Endothelial cell (in vitro differentiated cells): ENCODE results near the gene ADGRV1. TPM values are rescaled to one million over a fixed set of nuclear protein-coding genes. Genes with fewer than 3 reads are reported as not detected.
A peak's percentile ranks its signal among the peaks of the same experiment; 100 is the strongest.

Experiments
- DNase-seq: peaks from one replicate; pipeline ENCODE4 v3.0.0; 2021; ENCODE audit warnings: low spot score
- H3K27ac Mint-ChIP-seq: one replicate; pipeline ENCODE4 v1.8.0; 2021; ENCODE audit warnings: mixed read lengths, inconsistent platforms; ENCODE audit not compliant: unreplicated experiment
- H3K27me3 Mint-ChIP-seq: one replicate; pipeline ENCODE4 v1.8.0; 2021; ENCODE audit warnings: mild to moderate bottlenecking, moderate library complexity, mixed read lengths, inconsistent platforms; ENCODE audit not compliant: unreplicated experiment
- H3K36me3 Mint-ChIP-seq: one replicate; pipeline ENCODE4 v1.8.0; 2021; ENCODE audit warnings: mild to moderate bottlenecking, low read depth, mixed read lengths, inconsistent platforms; ENCODE audit not compliant: unreplicated experiment
- H3K4me1 Mint-ChIP-seq: one replicate; pipeline ENCODE4 v1.8.0; 2021; ENCODE audit warnings: mild to moderate bottlenecking, mixed read lengths, inconsistent platforms; ENCODE audit not compliant: unreplicated experiment
- H3K4me3 Mint-ChIP-seq: one replicate; pipeline ENCODE4 v1.8.0; 2021; ENCODE audit warnings: mild to moderate bottlenecking, mixed read lengths, inconsistent platforms; ENCODE audit not compliant: unreplicated experiment
- H3K9me3 Mint-ChIP-seq: one replicate; pipeline ENCODE4 v1.8.0; 2021; ENCODE audit warnings: mixed read lengths, inconsistent platforms; ENCODE audit not compliant: unreplicated experiment
- total RNA-seq: library from RNA; stranded (reverse); fragmentation: NEBNext Ultra II Directional; extraction: Animal tissue kit (Norgen Biotek cat#: 25700); gene quantifications from one replicate; pipeline ENCODE4 v1.2.1, GENCODE V29; 2021; ENCODE audit not compliant: unreplicated experiment
- TF ChIP-seq, protein P1 (sequence below): fragments of 200-600 bp; sonication (generic); IDR thresholded peaks from one replicate; pipeline ENCODE4 v1.5.0; 2021; ENCODE audit warnings: antibody characterized with exemption; ENCODE audit not compliant: unreplicated experiment

Gene ADGRV1
- total RNA-seq, 1 donor from 2014 or later = 23.1 TPM

DNA sequence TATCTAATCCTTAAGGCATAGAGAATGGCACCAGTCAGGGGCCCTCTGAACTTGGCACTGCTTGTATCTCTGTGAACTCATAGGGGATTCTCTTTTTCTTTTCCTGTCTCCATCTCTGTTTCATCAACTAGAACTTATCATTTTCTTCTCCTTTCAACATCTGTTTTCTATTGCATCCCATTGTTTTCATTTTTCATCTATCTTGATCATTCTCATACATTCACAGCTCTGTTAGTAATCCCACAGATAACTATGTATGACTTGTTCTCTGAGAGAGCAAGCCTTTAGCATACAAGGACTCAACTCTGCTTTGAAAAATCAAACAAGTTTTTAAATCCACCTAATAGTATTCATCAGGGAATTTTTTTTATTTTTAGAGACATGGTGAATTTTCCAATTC is 560.2 kb downstream of the ADGRV1 start:
- no peak for DNase-seq
- H3K27ac Mint-ChIP-seq = no peak overlapping the region
- H3K27me3 Mint-ChIP-seq = peaks cover 1% of the 10 kb centered on the region
- no peak overlapping the region for H3K4me3 Mint-ChIP-seq
- H3K9me3 Mint-ChIP-seq = peaks cover 4% of the 10 kb centered on the region
- peaks cover 21% of the 10 kb centered on the region for H3K4me1 Mint-ChIP-seq
- H3K36me3 Mint-ChIP-seq = no peaks in the 10 kb centered on the region
- TF ChIP-seq, protein P1, sequence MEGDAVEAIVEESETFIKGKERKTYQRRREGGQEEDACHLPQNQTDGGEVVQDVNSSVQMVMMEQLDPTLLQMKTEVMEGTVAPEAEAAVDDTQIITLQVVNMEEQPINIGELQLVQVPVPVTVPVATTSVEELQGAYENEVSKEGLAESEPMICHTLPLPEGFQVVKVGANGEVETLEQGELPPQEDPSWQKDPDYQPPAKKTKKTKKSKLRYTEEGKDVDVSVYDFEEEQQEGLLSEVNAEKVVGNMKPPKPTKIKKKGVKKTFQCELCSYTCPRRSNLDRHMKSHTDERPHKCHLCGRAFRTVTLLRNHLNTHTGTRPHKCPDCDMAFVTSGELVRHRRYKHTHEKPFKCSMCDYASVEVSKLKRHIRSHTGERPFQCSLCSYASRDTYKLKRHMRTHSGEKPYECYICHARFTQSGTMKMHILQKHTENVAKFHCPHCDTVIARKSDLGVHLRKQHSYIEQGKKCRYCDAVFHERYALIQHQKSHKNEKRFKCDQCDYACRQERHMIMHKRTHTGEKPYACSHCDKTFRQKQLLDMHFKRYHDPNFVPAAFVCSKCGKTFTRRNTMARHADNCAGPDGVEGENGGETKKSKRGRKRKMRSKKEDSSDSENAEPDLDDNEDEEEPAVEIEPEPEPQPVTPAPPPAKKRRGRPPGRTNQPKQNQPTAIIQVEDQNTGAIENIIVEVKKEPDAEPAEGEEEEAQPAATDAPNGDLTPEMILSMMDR = no peak

DNA sequence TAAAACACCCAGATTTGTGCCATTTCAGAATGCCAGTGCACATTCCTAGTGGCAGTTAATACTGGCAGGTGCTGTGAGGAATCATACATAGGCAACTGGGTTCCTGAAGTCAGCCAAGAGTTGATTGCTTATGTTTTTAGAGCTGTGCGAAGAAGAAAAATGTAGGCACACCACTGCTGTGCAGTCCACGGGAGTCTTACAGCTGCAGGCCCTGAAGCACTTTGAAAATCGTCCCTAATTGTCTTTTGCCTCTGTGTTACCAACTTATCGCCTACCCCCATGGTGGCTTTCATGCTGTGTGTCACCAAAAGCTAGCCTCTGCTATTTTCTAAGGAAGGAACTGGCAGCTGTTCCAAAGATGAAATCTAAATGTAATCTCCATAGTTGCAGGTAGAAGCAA is 560.6 kb downstream of the ADGRV1 start:
- no peak overlapping the region for H3K4me3 Mint-ChIP-seq
- peaks cover 4% of the 10 kb centered on the region for H3K9me3 Mint-ChIP-seq
- TF ChIP-seq, protein P1 = no peak
- H3K27me3 Mint-ChIP-seq = peaks cover 1% of the 10 kb centered on the region
- no peak overlapping the region for H3K27ac Mint-ChIP-seq
- no peak for DNase-seq
- H3K4me1 Mint-ChIP-seq = peaks cover 23% of the 10 kb centered on the region
- no peaks in the 10 kb centered on the region for H3K36me3 Mint-ChIP-seq

DNA sequence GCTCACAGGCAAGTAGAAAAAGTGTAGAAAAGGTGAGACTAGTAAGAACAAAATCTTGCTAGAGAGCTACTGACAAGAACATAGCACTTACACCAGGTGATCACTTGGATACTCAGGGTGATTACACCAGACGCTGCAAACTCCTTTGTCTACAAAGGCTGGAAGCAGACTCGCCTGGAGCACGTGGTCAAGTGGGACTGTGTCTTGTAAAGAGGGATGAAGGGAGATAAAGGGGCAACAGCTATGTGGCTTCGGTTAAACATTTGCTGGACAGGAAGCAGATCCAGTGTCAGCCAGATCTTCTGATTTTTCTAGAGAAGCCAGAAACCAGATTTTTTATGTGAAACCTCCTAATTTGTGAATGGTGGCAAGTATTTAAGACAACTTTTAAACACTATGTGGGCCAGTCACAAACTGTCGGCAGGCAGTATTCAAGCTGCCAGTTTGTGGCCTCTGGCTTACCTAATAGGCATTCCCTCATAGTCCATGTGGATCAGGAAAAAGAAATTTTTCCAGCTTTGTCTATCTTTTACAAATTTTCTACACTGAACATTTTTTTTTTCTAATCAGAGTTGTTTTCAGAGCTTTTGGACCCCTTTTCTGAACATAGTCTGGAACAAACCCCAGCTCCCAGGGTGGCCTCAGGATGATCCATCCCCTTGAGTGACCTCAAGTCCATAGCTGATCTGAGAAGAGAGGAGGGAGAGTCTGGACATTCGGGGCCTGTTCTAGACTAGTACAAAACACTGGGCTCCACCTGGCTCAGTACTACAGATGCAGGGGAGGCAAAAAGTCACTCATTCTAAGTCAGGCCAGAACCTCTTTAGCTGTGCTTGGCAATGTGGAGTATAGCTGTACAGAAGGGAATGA is 561.6 kb downstream of the ADGRV1 start:
- H3K9me3 Mint-ChIP-seq = peaks cover 4% of the 10 kb centered on the region
- H3K27ac Mint-ChIP-seq = no peak overlapping the region

DNA sequence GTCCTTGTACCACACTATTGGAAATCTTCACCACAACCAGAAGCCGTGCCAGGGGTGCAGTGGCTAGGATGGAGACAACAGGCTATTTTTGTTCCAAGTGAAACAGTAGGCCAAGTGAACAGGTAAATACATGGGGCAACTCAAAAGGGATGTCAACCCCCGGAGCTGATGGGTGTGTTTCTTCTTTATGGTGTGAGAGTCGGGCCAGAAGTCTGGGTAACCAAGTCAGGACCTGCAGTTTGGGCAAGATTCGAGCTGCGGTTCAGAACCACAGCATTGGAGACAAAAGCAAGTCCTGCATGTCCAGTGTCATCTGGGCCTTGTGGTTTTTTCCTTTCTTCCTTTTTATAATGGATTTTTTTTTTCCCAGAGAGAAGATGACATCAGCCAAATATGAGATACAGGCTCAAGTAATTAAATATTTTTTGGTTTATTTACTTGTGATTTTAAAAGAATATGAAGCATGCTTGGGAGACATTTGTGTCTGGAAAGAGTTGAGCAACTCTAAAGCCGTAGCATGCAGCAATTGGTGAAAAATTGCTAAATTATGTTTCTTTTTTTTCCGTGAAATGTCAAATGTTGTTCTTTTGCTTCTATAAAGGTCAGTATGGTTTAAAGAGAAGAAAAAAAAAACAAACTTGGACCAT is 562.9 kb downstream of the ADGRV1 start:
- TF ChIP-seq, protein P1 = no peak
- peaks cover 16% of the 10 kb centered on the region for H3K4me1 Mint-ChIP-seq
- no peak for DNase-seq
- H3K9me3 Mint-ChIP-seq = peaks cover 4% of the 10 kb centered on the region
- no peaks in the 10 kb centered on the region for H3K27me3 Mint-ChIP-seq
- H3K27ac Mint-ChIP-seq = no peak overlapping the region
- H3K36me3 Mint-ChIP-seq = no peaks in the 10 kb centered on the region
- no peak overlapping the region for H3K4me3 Mint-ChIP-seq

More for the DNA sequence above, 561.6 kb downstream of the ADGRV1 start:
- Mint-ChIP-seq H3K36me3 (no peaks in the 10 kb centered on the region), H3K4me3 (no peak overlapping the region), H3K4me1 (peaks cover 16% of the 10 kb centered on the region), H3K27me3 (peaks cover 1% of the 10 kb centered on the region)
- DNase-seq = no peak
- TF ChIP-seq, protein P1 = no peak

DNA sequence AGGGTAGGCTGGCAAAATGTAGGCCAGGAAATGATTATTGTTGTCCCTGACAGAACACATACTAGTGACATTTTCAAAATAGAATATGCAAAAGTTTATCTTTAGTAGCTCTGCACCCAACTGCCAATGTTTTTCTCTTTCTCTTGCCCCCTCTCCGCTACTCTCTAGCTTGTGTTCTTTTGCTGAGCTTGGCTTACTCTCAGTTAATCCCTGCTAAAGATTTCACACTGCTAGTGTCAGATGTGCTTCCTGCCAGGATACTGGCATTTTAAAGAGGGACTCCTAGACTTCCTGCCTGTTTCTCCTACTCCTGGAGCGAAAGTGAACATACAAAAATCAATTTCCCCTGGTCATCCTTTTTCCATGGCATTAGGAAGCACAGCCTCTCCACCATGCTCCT is 564.1 kb downstream of the ADGRV1 start:
- H3K36me3 Mint-ChIP-seq = no peaks in the 10 kb centered on the region
- peaks cover 4% of the 10 kb centered on the region for H3K9me3 Mint-ChIP-seq
- peak overlapping the region; percentile 84 for H3K27ac Mint-ChIP-seq
- H3K27me3 Mint-ChIP-seq = no peaks in the 10 kb centered on the region
- no peak overlapping the region for H3K4me3 Mint-ChIP-seq
- no peak for DNase-seq
- TF ChIP-seq, protein P1 = no peak
- peaks cover 16% of the 10 kb centered on the region for H3K4me1 Mint-ChIP-seq
